Dermis lymphatic vessel endothelial cell (primary cell): ENCODE results near the gene CITED1. TPM values are rescaled to one million over a fixed set of nuclear protein-coding genes. Genes with fewer than 3 reads are reported as not detected.

Experiments used
- total RNA-seq: library from RNA; depleted of rRNA; stranded (reverse); fragments of >200 nt; gene quantifications from 2 replicates; pipeline ENCODE4 v1.2.1, GENCODE V29; 2014

The CITED1 gene, protein sequence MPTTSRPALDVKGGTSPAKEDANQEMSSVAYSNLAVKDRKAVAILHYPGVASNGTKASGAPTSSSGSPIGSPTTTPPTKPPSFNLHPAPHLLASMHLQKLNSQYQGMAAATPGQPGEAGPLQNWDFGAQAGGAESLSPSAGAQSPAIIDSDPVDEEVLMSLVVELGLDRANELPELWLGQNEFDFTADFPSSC
- 0.17 and 0.33 TPM in 2 replicates for total RNA-seq

DNA sequence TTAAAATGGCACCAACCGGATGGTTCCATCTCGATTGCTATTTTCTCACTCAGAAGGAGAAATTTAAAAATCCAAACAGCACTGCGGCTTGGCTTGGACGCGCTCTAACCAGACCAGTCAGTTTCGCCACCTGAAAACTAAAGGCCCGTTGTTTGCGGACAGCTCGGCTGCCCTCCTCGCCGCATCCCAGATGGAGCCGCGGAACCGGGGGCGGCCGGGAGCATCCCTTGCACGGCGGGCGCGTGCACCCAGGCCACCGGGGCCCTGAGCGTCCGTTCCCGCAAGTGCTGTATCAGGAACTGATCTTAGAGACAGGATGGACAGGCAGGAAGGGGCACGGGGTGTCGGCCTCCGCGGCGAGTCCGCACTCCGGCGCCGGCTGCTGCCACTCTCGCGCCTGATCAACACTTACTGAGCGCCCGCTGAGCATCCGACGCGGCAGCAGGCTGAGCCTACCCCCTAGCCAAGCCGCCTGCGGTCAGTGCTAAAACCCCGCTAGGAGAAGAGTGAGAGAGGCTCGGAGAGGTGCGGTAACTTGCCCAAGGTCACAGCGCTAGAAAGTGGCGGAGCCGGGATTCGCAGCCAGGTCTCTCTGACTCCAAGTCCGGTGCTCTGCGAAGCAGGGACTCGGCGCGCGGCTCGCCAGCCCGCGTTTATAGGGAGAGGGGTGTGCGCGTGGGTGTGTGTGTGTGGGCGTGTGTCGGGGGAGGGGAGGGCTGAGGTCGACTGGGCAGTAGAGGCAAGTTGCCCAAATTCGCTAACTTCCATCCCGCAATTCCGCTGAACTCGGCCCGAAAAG, at the start of gene CITED1:
CITED1 (minus strand) TSS at position 629 of the 799 bp plus-strand sequence. CDS start 3,045 bp downstream, outside the sequence.

Other genes starting within 250 kb of the CITED1 start
- 0.09 and 0.33 TPM in 2 replicates for gene RTL5, start 174.0 kb downstream of the CITED1 start, total RNA-seq
- gene PIN4, start 124.2 kb downstream of the CITED1 start, total RNA-seq, result 9.5 and 12.4 TPM in 2 replicates
- gene ERCC6L, start 66.9 kb downstream of the CITED1 start, total RNA-seq, result 0.87 and 0.95 TPM in 2 replicates
- gene RPS4X, start 28.7 kb downstream of the CITED1 start, total RNA-seq, result 1,109 and 1,550 TPM in 2 replicates